ENCODE results near the gene ANKRD66.

Gene ANKRD66

DNA sequence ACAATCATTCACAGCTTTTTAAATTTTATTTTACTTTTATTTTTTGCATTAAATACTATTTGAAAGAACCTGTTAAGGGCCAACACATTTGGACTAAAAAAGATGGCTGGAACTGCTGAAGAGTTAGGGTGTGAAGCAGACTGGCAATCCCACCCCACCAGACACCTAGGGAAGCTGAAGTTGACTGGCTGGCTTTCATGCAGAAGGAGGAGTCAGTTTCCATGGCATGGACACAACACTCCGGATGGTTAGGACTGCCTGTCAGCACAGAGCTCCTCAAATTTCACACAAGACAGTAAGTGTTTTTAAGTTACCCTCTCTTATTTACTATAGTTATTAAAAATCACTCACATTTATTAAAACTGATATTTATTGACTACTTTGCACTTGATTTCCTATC is at the start of gene ANKRD66:
Gene ANKRD66, plus strand, starts transcription at position 238 of the 400 bp plus-strand sequence. CDS start 5,016 bp downstream, outside the sequence.
- Histone ChIP-seq H3K27ac (ENCODE audit: extremely low read depth, low read depth, low read length) (no peak within 1 kb of the TSS), H3K4me3 (ENCODE audit: low read depth, low read length) (no peak within 1 kb of the TSS), H3K9me3 (ENCODE audit: control insufficient read depth, insufficient read depth, low read depth, low read length) (no peaks in the 10 kb centered on the region), H3K4me1 (ENCODE audit: control insufficient read depth, insufficient read depth, low read length) (no peaks in the 10 kb centered on the region), H3K36me3 (ENCODE audit: control insufficient read depth in 2 of 2, insufficient read depth in 1 of 2, low read length in 2 of 2) (no peaks in the 10 kb centered on the region)
- POLR2A ChIA-PET, result no interaction called here
- TF ChIP-seq PATZ1 (tag by site-specific recombination; IDR thresholded peaks at IDR 0.05) (no peak), ZNF394 (tag by site-specific recombination; IDR thresholded peaks at IDR 0.05; ENCODE audit: borderline replicate concordance) (no peak), ZNF214 (tag by site-specific recombination; IDR thresholded peaks at IDR 0.05; ENCODE audit: borderline replicate concordance) (no peak)
- CTCF ChIA-PET, result interaction anchor here (0.7 to 1.3 kb wide), 4 partner anchors 9 to 301 kb away, joined by 3 to 4 read pairs (median 4); no protein-coding TSS in a partner anchor

- Histone ChIP-seq H3K36me3 (ENCODE audit: control insufficient read depth in 2 of 2, insufficient read depth in 1 of 2, low read length in 2 of 2) (no peaks in the 10 kb centered on the region), H3K4me3 (ENCODE audit: low read depth, low read length) (no peak overlapping the region), H3K4me1 (ENCODE audit: control insufficient read depth, insufficient read depth, low read length) (peaks cover 5% of the 10 kb centered on the region), H3K27ac (ENCODE audit: extremely low read depth, low read depth, low read length) (no peak overlapping the region), H3K9me3 (ENCODE audit: control insufficient read depth, insufficient read depth, low read depth, low read length) (no peaks in the 10 kb centered on the region)
- ChIA-PET POLR2A (no interaction called here), CTCF (interaction anchor here (0.7 to 1.0 kb wide), 2 partner anchors 80 to 479 kb away, joined by 3 read pairs; no protein-coding TSS in a partner anchor)
- no peak for TF ChIP-seq ZNF76 (tag by site-specific recombination; IDR thresholded peaks at IDR 0.05; ENCODE audit: borderline replicate concordance, low read depth)
- no peak for TF ChIP-seq ZNF133 (tag by site-specific recombination; IDR thresholded peaks at IDR 0.05)
- no peak for TF ChIP-seq MYNN (tag by site-specific recombination; IDR thresholded peaks at IDR 0.05; ENCODE audit: borderline replicate concordance)
- TF ChIP-seq, protein P1, sequence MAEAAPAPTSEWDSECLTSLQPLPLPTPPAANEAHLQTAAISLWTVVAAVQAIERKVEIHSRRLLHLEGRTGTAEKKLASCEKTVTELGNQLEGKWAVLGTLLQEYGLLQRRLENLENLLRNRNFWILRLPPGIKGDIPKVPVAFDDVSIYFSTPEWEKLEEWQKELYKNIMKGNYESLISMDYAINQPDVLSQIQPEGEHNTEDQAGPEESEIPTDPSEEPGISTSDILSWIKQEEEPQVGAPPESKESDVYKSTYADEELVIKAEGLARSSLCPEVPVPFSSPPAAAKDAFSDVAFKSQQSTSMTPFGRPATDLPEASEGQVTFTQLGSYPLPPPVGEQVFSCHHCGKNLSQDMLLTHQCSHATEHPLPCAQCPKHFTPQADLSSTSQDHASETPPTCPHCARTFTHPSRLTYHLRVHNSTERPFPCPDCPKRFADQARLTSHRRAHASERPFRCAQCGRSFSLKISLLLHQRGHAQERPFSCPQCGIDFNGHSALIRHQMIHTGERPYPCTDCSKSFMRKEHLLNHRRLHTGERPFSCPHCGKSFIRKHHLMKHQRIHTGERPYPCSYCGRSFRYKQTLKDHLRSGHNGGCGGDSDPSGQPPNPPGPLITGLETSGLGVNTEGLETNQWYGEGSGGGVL (tag by site-specific recombination; IDR thresholded peaks at IDR 0.05), result no peak
- TF ChIP-seq BCL11A (tag by site-specific recombination; IDR thresholded peaks at IDR 0.05; ENCODE audit: low read depth), result no peak
- TF ChIP-seq ZNF548 (tag by site-specific recombination; IDR thresholded peaks at IDR 0.05), result no peak
- no peak for TF ChIP-seq SP3 (tag by site-specific recombination; IDR thresholded peaks at IDR 0.05)
- TF ChIP-seq ZSCAN16 (tag by site-specific recombination; IDR thresholded peaks at IDR 0.05), result no peak
- TF ChIP-seq ZXDB (tag by site-specific recombination; IDR thresholded peaks at IDR 0.05), result no peak
- TF ChIP-seq, protein P2, sequence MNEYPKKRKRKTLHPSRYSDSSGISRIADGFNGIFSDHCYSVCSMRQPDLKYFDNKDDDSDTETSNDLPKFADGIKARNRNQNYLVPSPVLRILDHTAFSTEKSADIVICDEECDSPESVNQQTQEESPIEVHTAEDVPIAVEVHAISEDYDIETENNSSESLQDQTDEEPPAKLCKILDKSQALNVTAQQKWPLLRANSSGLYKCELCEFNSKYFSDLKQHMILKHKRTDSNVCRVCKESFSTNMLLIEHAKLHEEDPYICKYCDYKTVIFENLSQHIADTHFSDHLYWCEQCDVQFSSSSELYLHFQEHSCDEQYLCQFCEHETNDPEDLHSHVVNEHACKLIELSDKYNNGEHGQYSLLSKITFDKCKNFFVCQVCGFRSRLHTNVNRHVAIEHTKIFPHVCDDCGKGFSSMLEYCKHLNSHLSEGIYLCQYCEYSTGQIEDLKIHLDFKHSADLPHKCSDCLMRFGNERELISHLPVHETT (tag by site-specific recombination; IDR thresholded peaks at IDR 0.05), result no peak
- no peak for TF ChIP-seq BCL11B (tag by site-specific recombination; IDR thresholded peaks at IDR 0.05; ENCODE audit: low read depth)
- TF ChIP-seq, protein P3, sequence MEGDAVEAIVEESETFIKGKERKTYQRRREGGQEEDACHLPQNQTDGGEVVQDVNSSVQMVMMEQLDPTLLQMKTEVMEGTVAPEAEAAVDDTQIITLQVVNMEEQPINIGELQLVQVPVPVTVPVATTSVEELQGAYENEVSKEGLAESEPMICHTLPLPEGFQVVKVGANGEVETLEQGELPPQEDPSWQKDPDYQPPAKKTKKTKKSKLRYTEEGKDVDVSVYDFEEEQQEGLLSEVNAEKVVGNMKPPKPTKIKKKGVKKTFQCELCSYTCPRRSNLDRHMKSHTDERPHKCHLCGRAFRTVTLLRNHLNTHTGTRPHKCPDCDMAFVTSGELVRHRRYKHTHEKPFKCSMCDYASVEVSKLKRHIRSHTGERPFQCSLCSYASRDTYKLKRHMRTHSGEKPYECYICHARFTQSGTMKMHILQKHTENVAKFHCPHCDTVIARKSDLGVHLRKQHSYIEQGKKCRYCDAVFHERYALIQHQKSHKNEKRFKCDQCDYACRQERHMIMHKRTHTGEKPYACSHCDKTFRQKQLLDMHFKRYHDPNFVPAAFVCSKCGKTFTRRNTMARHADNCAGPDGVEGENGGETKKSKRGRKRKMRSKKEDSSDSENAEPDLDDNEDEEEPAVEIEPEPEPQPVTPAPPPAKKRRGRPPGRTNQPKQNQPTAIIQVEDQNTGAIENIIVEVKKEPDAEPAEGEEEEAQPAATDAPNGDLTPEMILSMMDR (tag by site-specific recombination; IDR thresholded peaks at IDR 0.05), result no peak
- TF ChIP-seq, protein P4, sequence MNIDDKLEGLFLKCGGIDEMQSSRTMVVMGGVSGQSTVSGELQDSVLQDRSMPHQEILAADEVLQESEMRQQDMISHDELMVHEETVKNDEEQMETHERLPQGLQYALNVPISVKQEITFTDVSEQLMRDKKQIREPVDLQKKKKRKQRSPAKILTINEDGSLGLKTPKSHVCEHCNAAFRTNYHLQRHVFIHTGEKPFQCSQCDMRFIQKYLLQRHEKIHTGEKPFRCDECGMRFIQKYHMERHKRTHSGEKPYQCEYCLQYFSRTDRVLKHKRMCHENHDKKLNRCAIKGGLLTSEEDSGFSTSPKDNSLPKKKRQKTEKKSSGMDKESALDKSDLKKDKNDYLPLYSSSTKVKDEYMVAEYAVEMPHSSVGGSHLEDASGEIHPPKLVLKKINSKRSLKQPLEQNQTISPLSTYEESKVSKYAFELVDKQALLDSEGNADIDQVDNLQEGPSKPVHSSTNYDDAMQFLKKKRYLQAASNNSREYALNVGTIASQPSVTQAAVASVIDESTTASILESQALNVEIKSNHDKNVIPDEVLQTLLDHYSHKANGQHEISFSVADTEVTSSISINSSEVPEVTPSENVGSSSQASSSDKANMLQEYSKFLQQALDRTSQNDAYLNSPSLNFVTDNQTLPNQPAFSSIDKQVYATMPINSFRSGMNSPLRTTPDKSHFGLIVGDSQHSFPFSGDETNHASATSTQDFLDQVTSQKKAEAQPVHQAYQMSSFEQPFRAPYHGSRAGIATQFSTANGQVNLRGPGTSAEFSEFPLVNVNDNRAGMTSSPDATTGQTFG (tag by site-specific recombination; IDR thresholded peaks at IDR 0.05; ENCODE audit: borderline replicate concordance), result no peak
- no peak for TF ChIP-seq ZNF561 (tag by site-specific recombination; IDR thresholded peaks at IDR 0.05; ENCODE audit: borderline replicate concordance)
- TF ChIP-seq, protein P5, sequence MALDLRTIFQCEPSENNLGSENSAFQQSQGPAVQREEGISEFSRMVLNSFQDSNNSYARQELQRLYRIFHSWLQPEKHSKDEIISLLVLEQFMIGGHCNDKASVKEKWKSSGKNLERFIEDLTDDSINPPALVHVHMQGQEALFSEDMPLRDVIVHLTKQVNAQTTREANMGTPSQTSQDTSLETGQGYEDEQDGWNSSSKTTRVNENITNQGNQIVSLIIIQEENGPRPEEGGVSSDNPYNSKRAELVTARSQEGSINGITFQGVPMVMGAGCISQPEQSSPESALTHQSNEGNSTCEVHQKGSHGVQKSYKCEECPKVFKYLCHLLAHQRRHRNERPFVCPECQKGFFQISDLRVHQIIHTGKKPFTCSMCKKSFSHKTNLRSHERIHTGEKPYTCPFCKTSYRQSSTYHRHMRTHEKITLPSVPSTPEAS (tag by site-specific recombination; IDR thresholded peaks at IDR 0.05), result no peak
- TF ChIP-seq ZNF23 (tag by site-specific recombination; IDR thresholded peaks at IDR 0.05; ENCODE audit: borderline replicate concordance), result no peak
- no peak for TF ChIP-seq KLF1 (tag by site-specific recombination; IDR thresholded peaks at IDR 0.05)
These were observed 46.8 kb upstream of the ANKRD66 start for GRCh38 chr6:46699970-46700369.
